Right ventricle myocardium superior (tissue), 1 donor: ENCODE measurements around the gene RPL5. TPM values are rescaled to one million over a fixed set of nuclear protein-coding genes. Genes with fewer than 3 reads are reported as not detected.

Experiments
- ATAC-seq: fragments of 200-7000 bp; cut with Tn5 transposase; one replicate; pipeline ENCODE4 v1.9.1; 2020; ENCODE audit warnings: mild to moderate bottlenecking; ENCODE audit not compliant: poor library complexity
- DNase-seq: peaks from one replicate; pipeline ENCODE4 v3.0.0-alpha.2; 2020
- intact Hi-C: fragments of 100-400 bp; cut with DNase I; formaldehyde crosslinking; loops from one replicate; pipeline ENCODE4 v1.11.2; 2022
- total RNA-seq: library from RNA; stranded (reverse); fragmentation: NEBNext Ultra II Directional; extraction: Animal tissue kit (Norgen Biotek cat#: 25700); gene quantifications from one replicate; pipeline ENCODE4 v1.2.1, GENCODE V29; 2021
- donor health status: DM: no; HTN: yes; CAD: no; lungs with severe emphysema.

Gene RPL5
- total RNA-seq, 1 donor from 2014 or later = 543 TPM

GRCh38 chr1:92817137-92817697, 14.6 kb upstream of the RPL5 start:
- ATAC-seq (no peak), DNase-seq (no peak)
- intact Hi-C loops = loop anchor here (10.0 kb wide), 1 partner anchor 72 kb away; no protein-coding TSS in a partner anchor

- ATAC-seq (peak; percentile 67), DNase-seq (no peak)
- intact Hi-C loops = loop anchor here (10.0 kb wide), 1 partner anchor 73 kb away; no protein-coding TSS in a partner anchor
These were observed 13.7 kb upstream of the RPL5 start for GRCh38 chr1:92817986-92818764.

- DNase-seq (no peak), ATAC-seq (no peak)
- intact Hi-C loops = no loop called here
These were observed 11.8 kb upstream of the RPL5 start for GRCh38 chr1:92820024-92820423.

GRCh38 chr1:92820551-92820950, 11.3 kb upstream of the RPL5 start:
- ATAC-seq (no peak), DNase-seq (no peak)
- intact Hi-C loops = no loop called here

GRCh38 chr1:92822879-92823278, 9.0 kb upstream of the RPL5 start:
- DNase-seq (no peak), ATAC-seq (no peak)
- intact Hi-C loops = no loop called here

- no peak for DNase-seq
- intact Hi-C loops = no loop called here
These were observed 5.0 kb upstream of the RPL5 start for GRCh38 chr1:92826792-92827191.

GRCh38 chr1:92831368-92831761, 475 bp upstream of the RPL5 start:
- intact Hi-C loops = no loop called here
- ATAC-seq (no peak), DNase-seq (no peak)

More at GRCh38 chr1:92826792-92827191, 5.0 kb upstream of the RPL5 start:
- no peak for ATAC-seq

GRCh38 chr1:92832537-92833114, 786 bp downstream of the RPL5 start:
- DNase-seq (no peak), ATAC-seq (peak; percentile 37)
- intact Hi-C loops = no loop called here

- intact Hi-C loops = no loop called here
- ATAC-seq = no peak
- DNase-seq = no peak
These were observed 2.0 kb downstream of the RPL5 start for GRCh38 chr1:92833840-92834239.

- no peak for DNase-seq
- intact Hi-C loops = no loop called here
These were observed 2.8 kb downstream of the RPL5 start for GRCh38 chr1:92834617-92835016.

GRCh38 chr1:92837062-92837461, 5.2 kb downstream of the RPL5 start:
- ATAC-seq (no peak), DNase-seq (no peak)
- intact Hi-C loops = no loop called here

More at GRCh38 chr1:92834617-92835016, 2.8 kb downstream of the RPL5 start:
- ATAC-seq = no peak

- no peak for ATAC-seq
- intact Hi-C loops = no loop called here
- DNase-seq = no peak
These were observed 6.7 kb downstream of the RPL5 start for GRCh38 chr1:92838519-92838918.

- intact Hi-C loops = no loop called here
- ATAC-seq = no peak
- no peak for DNase-seq
These were observed 7.6 kb downstream of the RPL5 start for GRCh38 chr1:92839442-92839841.

- no peak for ATAC-seq
- intact Hi-C loops = no loop called here
- no peak for DNase-seq
These were observed 8.8 kb downstream of the RPL5 start for GRCh38 chr1:92840600-92840999.

GRCh38 chr1:92842082-92843045, 10.5 kb downstream of the RPL5 start:
- ATAC-seq (no peak), DNase-seq (no peak)
- intact Hi-C loops = no loop called here

- DNase-seq (no peak), ATAC-seq (no peak)
- intact Hi-C loops = no loop called here
These were observed 11.2 kb downstream of the RPL5 start for GRCh38 chr1:92843046-92843423.

- intact Hi-C loops = no loop called here
- ATAC-seq (peak; percentile 26), DNase-seq (no peak)
These were observed 11.9 kb downstream of the RPL5 start for GRCh38 chr1:92843429-92844352.

- DNase-seq (no peak), ATAC-seq (no peak)
- intact Hi-C loops = no loop called here
These were observed 12.6 kb downstream of the RPL5 start for GRCh38 chr1:92844439-92844838.
